HUES64 (cell line): ENCODE data around the gene PSMC3IP.

Experiments used
- H3K27ac ChIP-seq: 2 replicates; pipeline ENCODE4 v1.7.0; 2013; ENCODE audit warnings: low read depth, low read length, inconsistent platforms
- H3K27me3 ChIP-seq: 2 replicates; pipeline ENCODE4 v1.6.1; 2013; ENCODE audit warnings: mild to moderate bottlenecking, low read length; ENCODE audit not compliant: insufficient read depth
- H3K36me3 ChIP-seq: 2 replicates; pipeline ENCODE4 v1.6.1; 2013; ENCODE audit warnings: mild to moderate bottlenecking, low read length; ENCODE audit not compliant: insufficient read depth
- H3K4me1 ChIP-seq: 2 replicates; pipeline ENCODE4 v1.6.1; 2013; ENCODE audit warnings: mild to moderate bottlenecking, low read length, moderate library complexity; ENCODE audit not compliant: insufficient read depth
- H3K4me3 ChIP-seq: 2 replicates; pipeline ENCODE4 v1.5.1; 2013; ENCODE audit warnings: mild to moderate bottlenecking, low read length, moderate library complexity
- H3K9ac ChIP-seq: 2 replicates; pipeline ENCODE4 v1.6.1; 2013; ENCODE audit warnings: mild to moderate bottlenecking, low read depth, low read length
- H3K9me3 ChIP-seq: 2 replicates; pipeline ENCODE4 v1.6.1; 2013; ENCODE audit warnings: low read depth, low read length; ENCODE audit not compliant: insufficient read depth
- WGBS: fragments of 150-250, 120-280 bp; methylation state at CpG from one replicate; pipeline ENCODE4 v1.1.7; 2013; ENCODE audit warnings: missing lambda C conversion rate; 5-methylcytosine and 5-hydroxymethylcytosine counted together

Gene PSMC3IP

GRCh38 chr17:42536372-42537155 lies 41.0 kb downstream of the PSMC3IP start:
- peak overlapping the region; percentile 72 for H3K4me3 ChIP-seq
- WGBS = 2% methylated on average over 65 of the region's 65 CpGs
- no peaks in the 10 kb centered on the region for H3K9me3 ChIP-seq
- peak overlapping the region; percentile 45 for H3K27ac ChIP-seq
- peaks cover 11% of the 10 kb centered on the region for H3K27me3 ChIP-seq
- H3K4me1 ChIP-seq = peaks cover 9% of the 10 kb centered on the region; the same call in 1 of the 2 replicates
- peaks cover 13% of the 10 kb centered on the region; the same call in 1 of the 2 replicates for H3K36me3 ChIP-seq
- H3K9ac ChIP-seq = peak overlapping the region; percentile 82

GRCh38 chr17:42536048-42536371 lies 41.5 kb downstream of the PSMC3IP start, which contains the start of gene NAGLU:
TSS of gene NAGLU (plus strand) at chr17:42536241. CDS start at chr17:42536273, 32 bp downstream.
- peaks cover 16% of the 10 kb centered on the region for H3K27me3 ChIP-seq
- no peaks in the 10 kb centered on the region for H3K9me3 ChIP-seq
- peaks cover 11% of the 10 kb centered on the region; the same call in 1 of the 2 replicates for H3K36me3 ChIP-seq
- H3K27ac ChIP-seq = peak within 1 kb of the TSS; percentile 45
- WGBS = under 1% methylated on average over 40 of the region's 40 CpGs
- peak within 1 kb of the TSS; percentile 72 for H3K4me3 ChIP-seq
- peak within 1 kb of the TSS; percentile 82 for H3K9ac ChIP-seq
- H3K4me1 ChIP-seq = peaks cover 9% of the 10 kb centered on the region; the same call in 1 of the 2 replicates

DNA sequence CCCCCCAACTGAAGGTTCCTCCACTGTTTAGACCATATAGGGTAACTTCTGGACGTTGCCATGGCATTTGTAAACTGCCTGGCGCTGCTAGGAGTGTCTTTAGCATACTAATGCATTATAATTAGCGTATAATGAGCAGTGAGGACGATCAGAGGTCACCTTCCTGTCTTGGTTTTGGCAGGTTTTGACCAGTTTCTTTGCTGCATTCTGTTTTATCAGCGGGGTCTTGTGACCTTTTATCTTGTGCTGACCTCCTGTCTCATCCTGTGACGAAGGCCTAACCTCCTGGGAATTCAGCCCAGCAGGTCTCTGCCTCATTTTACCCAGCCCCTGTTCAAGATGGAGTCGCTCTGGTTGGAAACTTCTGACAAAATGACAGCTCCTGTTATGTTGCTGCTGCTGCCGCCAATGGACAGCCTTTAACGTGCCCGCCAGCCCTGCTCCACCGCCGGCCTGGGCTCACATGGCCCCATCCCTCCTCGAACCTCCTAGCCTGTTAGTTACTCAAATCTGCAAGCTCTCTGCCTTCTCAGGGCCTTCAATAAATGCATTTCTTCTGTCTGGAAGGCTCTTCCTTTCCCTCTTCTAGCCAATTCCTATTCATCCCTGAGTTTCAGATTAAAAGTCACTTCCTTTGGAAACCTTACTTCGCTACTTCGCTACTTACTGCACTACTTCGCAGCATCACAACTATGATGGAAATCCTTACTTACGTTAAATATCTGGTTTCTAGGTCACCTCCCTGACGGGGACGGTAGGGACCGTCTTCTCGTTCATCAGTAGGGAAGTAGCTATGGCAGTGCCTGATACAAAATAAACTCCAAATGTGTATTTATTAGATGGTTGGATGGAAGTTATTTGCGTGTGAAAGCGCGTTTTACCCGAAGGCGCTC lies 42.1 kb downstream of the PSMC3IP start:
- Histone ChIP-seq H3K36me3 (peaks cover 6% of the 10 kb centered on the region; the same call in 1 of the 2 replicates), H3K27ac (peak overlapping the region; percentile 15; the same call in 1 of the 2 replicates), H3K9me3 (no peaks in the 10 kb centered on the region), H3K9ac (peak overlapping the region; percentile 82; the same call in 1 of the 2 replicates), H3K27me3 (peaks cover 20% of the 10 kb centered on the region), H3K4me3 (peak overlapping the region; percentile 72), H3K4me1 (peaks cover 9% of the 10 kb centered on the region; the same call in 1 of the 2 replicates)
- WGBS = 52% methylated on average over 26 of the region's 26 CpGs

DNA sequence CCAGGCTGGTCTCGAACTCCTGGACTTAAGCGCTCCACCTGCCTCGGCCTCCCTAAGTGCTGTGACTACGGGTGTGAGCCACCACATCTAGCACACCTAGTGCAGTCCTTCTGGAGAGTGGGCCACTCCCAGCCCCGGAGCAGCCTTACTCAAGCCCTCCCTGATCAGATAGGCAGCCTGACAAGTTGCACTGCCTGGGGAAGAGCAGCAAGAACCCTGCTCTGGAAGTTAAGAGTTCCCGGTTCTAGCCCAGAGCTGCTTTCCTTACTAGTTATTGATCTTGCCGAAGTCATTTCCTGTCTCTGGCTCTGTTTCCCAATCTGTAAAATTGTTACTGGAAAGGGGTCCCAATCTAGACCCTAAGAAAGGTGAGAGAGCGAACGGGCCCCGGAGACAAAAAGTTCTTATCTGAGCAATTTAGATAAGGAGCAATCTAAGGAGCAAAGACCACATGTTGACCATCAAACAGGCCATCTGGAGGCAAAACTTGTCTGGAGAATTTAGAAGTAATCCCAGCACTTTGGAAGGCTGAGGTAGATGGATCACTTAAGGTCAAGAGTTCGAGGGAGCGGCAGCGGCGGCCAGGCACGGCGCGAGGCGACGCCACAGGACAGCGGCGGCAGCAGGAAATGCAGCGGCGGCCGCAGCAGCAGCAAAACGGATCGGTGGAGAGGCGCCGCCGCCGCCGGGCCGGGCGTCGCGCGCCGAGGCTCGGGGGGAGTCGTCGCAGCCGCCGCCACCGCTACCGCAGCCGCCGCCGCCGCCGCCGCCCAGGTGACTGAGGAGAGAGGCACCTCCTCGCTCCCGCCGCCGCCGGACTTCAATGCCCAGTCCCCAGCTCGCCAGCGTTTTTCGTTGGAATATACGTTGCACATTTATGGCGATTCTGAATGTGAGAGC lies 45.8 kb downstream of the PSMC3IP start:
- Histone ChIP-seq H3K4me3 (peak overlapping the region; percentile 48), H3K36me3 (no peaks in the 10 kb centered on the region), H3K27ac (no peak overlapping the region), H3K27me3 (peaks cover 23% of the 10 kb centered on the region), H3K9ac (no peak overlapping the region), H3K9me3 (no peaks in the 10 kb centered on the region), H3K4me1 (peaks cover 3% of the 10 kb centered on the region; the same call in 1 of the 2 replicates)
- 17% methylated on average over 60 of the region's 60 CpGs for WGBS

DNA sequence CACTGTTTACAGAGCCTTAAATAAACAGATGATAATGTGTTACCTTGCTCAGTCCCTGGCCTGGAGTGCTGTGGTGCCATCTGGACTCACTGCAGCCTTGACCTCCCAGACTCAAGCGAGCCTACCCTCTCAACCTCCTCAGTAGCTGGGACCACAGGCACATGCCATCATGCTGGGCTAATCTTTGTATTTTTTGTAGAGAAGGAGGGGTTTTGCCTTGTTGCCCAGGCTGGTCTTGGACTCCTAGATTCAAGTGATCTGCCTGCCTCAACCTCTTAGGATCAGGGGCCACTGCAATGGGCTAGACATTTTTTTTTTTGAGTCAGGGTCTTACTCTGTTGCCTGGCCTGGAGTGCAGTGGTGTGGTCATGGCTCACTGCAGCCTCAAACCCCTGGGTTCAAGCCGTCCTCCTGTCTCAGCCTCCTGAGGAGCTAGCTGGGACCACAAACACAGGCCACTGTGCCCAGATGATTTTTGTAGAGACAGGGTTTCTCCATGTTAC lies 46.5 kb downstream of the PSMC3IP start:
- WGBS = 72% methylated on average over 2 of the region's 2 CpGs
- no peak overlapping the region for H3K27ac ChIP-seq
- H3K4me1 ChIP-seq = peaks cover 3% of the 10 kb centered on the region; the same call in 1 of the 2 replicates
- no peaks in the 10 kb centered on the region for H3K36me3 ChIP-seq
- peaks cover 23% of the 10 kb centered on the region for H3K27me3 ChIP-seq
- no peaks in the 10 kb centered on the region for H3K9me3 ChIP-seq
- H3K9ac ChIP-seq = no peak overlapping the region
- H3K4me3 ChIP-seq = no peak overlapping the region

- Histone ChIP-seq H3K27ac (no peak overlapping the region), H3K4me3 (no peak overlapping the region), H3K36me3 (no peaks in the 10 kb centered on the region), H3K9ac (no peak overlapping the region), H3K27me3 (peaks cover 23% of the 10 kb centered on the region), H3K4me1 (no peaks in the 10 kb centered on the region), H3K9me3 (no peaks in the 10 kb centered on the region)
- 90% methylated on average over 3 of the region's 3 CpGs for WGBS
Observed at GRCh38 chr17:42529061-42529460, 48.5 kb downstream of the PSMC3IP start.

DNA sequence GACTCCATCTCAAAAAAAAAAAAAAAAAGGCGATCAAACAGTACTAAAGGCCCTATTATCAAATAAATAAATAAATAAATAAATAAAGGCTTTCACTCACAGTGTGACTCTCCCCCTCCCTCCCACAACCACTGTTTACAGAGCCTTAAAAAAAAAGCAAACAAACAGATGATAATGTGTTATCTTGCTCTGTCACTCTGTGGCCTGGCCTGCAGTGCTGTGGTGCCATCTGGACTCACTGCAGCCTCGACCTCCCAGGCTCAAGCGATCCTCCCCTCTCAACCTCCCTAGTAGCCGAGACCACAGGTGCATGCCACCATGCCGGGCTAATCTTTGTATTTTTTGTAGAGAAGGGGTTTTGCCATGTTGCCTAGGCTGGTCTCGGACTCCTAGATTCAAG lies 49.6 kb downstream of the PSMC3IP start:
- Histone ChIP-seq H3K9me3 (no peaks in the 10 kb centered on the region), H3K4me1 (no peaks in the 10 kb centered on the region)
- 88% methylated on average over 5 of the region's 6 CpGs for WGBS

GRCh38 chr17:42526031-42526444 lies 51.5 kb downstream of the PSMC3IP start:
- H3K27ac ChIP-seq = no peak overlapping the region
- 98% methylated on average over 6 of the region's 6 CpGs for WGBS

More for the DNA sequence above, 49.6 kb downstream of the PSMC3IP start:
- Histone ChIP-seq H3K27ac (no peak overlapping the region), H3K36me3 (no peaks in the 10 kb centered on the region), H3K27me3 (peaks cover 14% of the 10 kb centered on the region), H3K4me3 (no peak overlapping the region), H3K9ac (no peak overlapping the region)

DNA sequence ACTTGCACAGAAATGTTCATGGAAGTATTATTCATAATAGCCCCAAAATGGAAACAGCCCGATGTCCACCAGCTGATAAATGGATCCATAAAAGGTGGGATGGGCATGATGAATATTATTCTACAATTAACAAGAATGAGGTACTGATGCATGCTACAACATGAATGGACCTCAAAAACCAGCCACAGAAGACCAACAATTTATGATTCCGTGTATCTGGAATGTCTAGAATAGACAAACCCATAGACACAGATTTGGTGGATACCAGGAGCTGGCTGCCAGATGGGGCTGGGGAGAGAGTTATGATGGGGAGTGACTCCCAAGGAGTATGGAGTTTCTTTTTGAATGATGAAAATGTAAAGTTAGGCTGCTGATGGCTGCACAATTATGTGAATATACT lies 52.3 kb downstream of the PSMC3IP start:
- peaks cover 7% of the 10 kb centered on the region for H3K36me3 ChIP-seq
- H3K27me3 ChIP-seq = peaks cover under 1% of the 10 kb centered on the region; the same call in 1 of the 2 replicates
- H3K4me1 ChIP-seq = peaks cover 6% of the 10 kb centered on the region
- H3K9ac ChIP-seq = no peak overlapping the region
- no peaks in the 10 kb centered on the region for H3K9me3 ChIP-seq
- H3K27ac ChIP-seq = no peak overlapping the region
- no peak overlapping the region for H3K4me3 ChIP-seq
- WGBS = 93% methylated on average over 2 of the region's 2 CpGs

More at GRCh38 chr17:42526031-42526444, 51.5 kb downstream of the PSMC3IP start:
- Histone ChIP-seq H3K4me3 (no peak overlapping the region), H3K9ac (no peak overlapping the region), H3K36me3 (peaks cover 6% of the 10 kb centered on the region), H3K27me3 (peaks cover 7% of the 10 kb centered on the region), H3K9me3 (no peaks in the 10 kb centered on the region), H3K4me1 (no peaks in the 10 kb centered on the region; the same call in 1 of the 2 replicates)

GRCh38 chr17:42522798-42523278 lies 54.7 kb downstream of the PSMC3IP start:
- peaks cover 11% of the 10 kb centered on the region for H3K36me3 ChIP-seq
- WGBS = 90% methylated on average over 8 of the region's 8 CpGs
- H3K27me3 ChIP-seq = no peaks in the 10 kb centered on the region
- H3K4me1 ChIP-seq = peaks cover 23% of the 10 kb centered on the region
- no peak overlapping the region for H3K9ac ChIP-seq
- H3K4me3 ChIP-seq = no peak overlapping the region
- no peaks in the 10 kb centered on the region for H3K9me3 ChIP-seq
- H3K27ac ChIP-seq = no peak overlapping the region
